Measurements from ENCODE around the gene SACM1L. TPM values are rescaled to one million over a fixed set of nuclear protein-coding genes. Genes with fewer than 3 reads are reported as not detected.

Gene SACM1L
- total RNA-seq, 1 experiment from 2014 or later: 33.1 TPM

- no peak for DNase-seq (ENCODE audit: low read depth)
Measured at GRCh38 chr3:45783667-45784066, 94.5 kb downstream of the SACM1L start.

- no peak for DNase-seq (ENCODE audit: low read depth)
Measured at GRCh38 chr3:45785605-45786150, 96.5 kb downstream of the SACM1L start.

- no peak for DNase-seq (ENCODE audit: low read depth)
Measured at GRCh38 chr3:45786801-45787495, 97.8 kb downstream of the SACM1L start.

GRCh38 chr3:45787551-45787950 is 98.4 kb downstream of the SACM1L start:
- no peak for DNase-seq (ENCODE audit: low read depth)

GRCh38 chr3:45789235-45789812 is 100.1 kb downstream of the SACM1L start:
- DNase-seq (ENCODE audit: low read depth): no peak

- DNase-seq (ENCODE audit: low read depth): no peak
Measured at GRCh38 chr3:45790596-45790995, 101.4 kb downstream of the SACM1L start.

- DNase-seq (ENCODE audit: low read depth): no peak
Measured at GRCh38 chr3:45792036-45792435, 102.8 kb downstream of the SACM1L start.

GRCh38 chr3:45792516-45793172 is 103.4 kb downstream of the SACM1L start:
- DNase-seq (ENCODE audit: low read depth): no peak

- peak; percentile 15 for DNase-seq (ENCODE audit: low read depth)
Measured at GRCh38 chr3:45793482-45794176, 104.4 kb downstream of the SACM1L start.

GRCh38 chr3:45794177-45794560 is 105.0 kb downstream of the SACM1L start:
- no peak for DNase-seq (ENCODE audit: low read depth)

- no peak for DNase-seq (ENCODE audit: low read depth)
Measured at GRCh38 chr3:45794660-45795059, 105.5 kb downstream of the SACM1L start.

Small RNAs within 50 kb of the gene (small RNA-seq; reads per million reads assigned to genes)
- not detected for gene RN7SL145P

Other genes with a start within 250 kb of the SACM1L start
- 23.4 and 27.3 TPM in 2 replicates for gene LIMD1, start 94.6 kb upstream of the SACM1L start, total RNA-seq (2014; rRNA removed; shearing (Covaris generic))
- gene SLC6A20, start 107.1 kb downstream of the SACM1L start, total RNA-seq (2014; rRNA removed; shearing (Covaris generic)): not detected in 2 replicates
- 6.5 and 9.7 TPM in 2 replicates for gene LZTFL1, start 152.7 kb downstream of the SACM1L start, total RNA-seq (2014; rRNA removed; shearing (Covaris generic))
- not detected in 2 replicates for gene CCR9, start 197.1 kb downstream of the SACM1L start, total RNA-seq (2014; rRNA removed; shearing (Covaris generic))